Measurements from ENCODE around the gene CGB7. TPM values are rescaled to one million over a fixed set of nuclear protein-coding genes. Genes with fewer than 3 reads are reported as not detected.

CGB7 gene
- total and polyA plus RNA-seq, 2 experiments from 2014 or later, result 0.54 to 2.2 TPM

DNA sequence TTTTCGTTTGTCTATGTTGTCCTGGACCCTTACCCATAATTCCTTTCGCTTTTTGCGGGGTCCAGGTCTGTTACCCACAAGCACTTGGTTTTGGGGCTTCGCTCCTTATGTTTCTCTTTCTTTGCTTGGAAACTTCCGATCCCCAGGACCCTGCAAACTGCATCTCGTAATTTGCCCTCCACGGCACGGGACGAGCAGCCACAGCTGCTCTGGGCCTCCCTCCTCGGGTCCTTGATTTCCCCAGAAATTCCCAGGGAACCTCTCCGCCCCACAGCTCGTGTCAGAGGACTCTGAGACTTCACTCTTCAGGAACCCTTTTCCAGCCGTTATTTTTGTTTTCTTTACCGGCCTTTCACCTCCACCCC lies 28.3 kb upstream of the CGB7 start:
- peak overlapping the region; percentile 57 for H2AFZ ChIP-seq
- WGBS, 2 experiments (ENCODE audit: low coverage in 1 of 2, low lambda C conversion rate in 2 of 2, missing lambda C conversion rate in 2 of 2), result 1 to 2% methylated on average over 14 of the region's 14 CpGs
- H3K4me2 ChIP-seq (ENCODE audit: unreplicated experiment), result peak overlapping the region; percentile 80
- H3K4me1 ChIP-seq (ENCODE audit: insufficient read depth), result peaks cover 13% of the 10 kb centered on the region
- no peaks in the 10 kb centered on the region for H3K27me3 ChIP-seq (replicated peaks; ENCODE audit: insufficient read depth)
- no peaks in the 10 kb centered on the region for H3F3A ChIP-seq (ENCODE audit: insufficient read depth)
- H3K79me2 ChIP-seq (ENCODE audit: insufficient read depth), result peaks cover 56% of the 10 kb centered on the region
- TF ChIP-seq EZH2phosphoT487 (IDR thresholded peaks at IDR 0.05; ENCODE audit: insufficient read depth, low read depth) (no peak), EZH2 (IDR thresholded peaks at IDR 0.05; ENCODE audit: insufficient read depth, poor library complexity, severe bottlenecking) (no peak)
- in situ Hi-C loops (cut with MboI), result no loop called here
- peak; percentile 36 for DNase-seq
- peaks cover 13% of the 10 kb centered on the region for H3K36me3 ChIP-seq (ENCODE audit: low read depth)
- peak overlapping the region; percentile 73 for H3K27ac ChIP-seq
- H4K20me1 ChIP-seq (ENCODE audit: insufficient read depth), result peaks cover 20% of the 10 kb centered on the region
- H3K9me2 ChIP-seq (ENCODE audit: insufficient read depth), result no peaks in the 10 kb centered on the region
- peak overlapping the region; percentile 90 for H3K4me3 ChIP-seq
- H3K9me3 ChIP-seq (ENCODE audit: low read depth), result no peaks in the 10 kb centered on the region
- peak overlapping the region; percentile 89 for H3K9ac ChIP-seq

DNA sequence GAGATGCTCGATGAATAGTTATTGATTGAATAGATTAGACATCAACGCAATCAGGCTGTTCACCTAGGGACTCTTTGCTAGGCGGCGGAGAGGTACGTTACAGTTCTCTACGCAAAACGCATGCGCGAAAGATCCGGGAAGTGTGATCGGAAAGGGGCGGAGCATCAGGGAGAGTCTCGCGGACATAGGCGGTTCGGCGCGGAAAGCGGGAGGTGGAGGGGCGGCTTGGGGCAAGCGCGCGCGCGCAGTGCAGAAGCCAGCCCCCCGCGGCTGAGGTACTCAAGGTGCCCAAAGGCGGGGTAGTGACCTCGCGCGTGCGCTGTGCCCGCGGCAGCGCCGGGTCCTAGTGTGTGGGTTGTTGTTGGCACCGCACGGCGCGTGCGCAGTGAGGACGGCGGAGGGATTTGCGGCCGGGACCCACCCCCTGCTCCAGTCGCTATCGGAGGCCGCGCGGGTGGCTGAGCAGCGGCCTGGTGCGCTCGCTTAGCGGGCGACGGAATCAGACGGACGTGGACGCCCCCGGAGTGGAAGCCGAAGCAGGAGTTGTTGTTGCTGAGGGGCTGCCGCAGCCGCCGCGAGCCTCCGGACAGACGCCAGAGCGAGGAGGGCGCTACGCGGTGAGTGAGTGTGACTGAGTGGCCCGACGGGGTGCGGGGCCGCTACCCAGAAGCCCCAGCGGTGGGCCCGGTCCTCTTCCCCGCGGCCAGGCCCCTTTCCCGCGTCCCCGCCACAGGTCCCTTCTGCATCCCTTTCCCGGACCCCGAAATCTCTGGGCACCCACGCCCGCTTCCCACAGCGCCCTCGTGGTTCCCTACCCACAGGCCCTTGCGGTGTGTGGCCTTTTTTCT lies 27.7 kb upstream of the CGB7 start, which contains the start of gene SNRNP70:
TSS of gene SNRNP70 (plus strand) at position 432 of the 848 bp plus-strand sequence. CDS start 964 bp downstream, outside the sequence.
- peak within 1 kb of the TSS; percentile 89 for H3K9ac ChIP-seq
- peak within 1 kb of the TSS; percentile 92 for H2AFZ ChIP-seq
- 2 to 3% methylated on average over 57 to 74 of the region's 89 CpGs for WGBS, 2 experiments (ENCODE audit: low coverage in 1 of 2, low lambda C conversion rate in 2 of 2, missing lambda C conversion rate in 2 of 2)
- H3K79me2 ChIP-seq (ENCODE audit: insufficient read depth), result peaks cover 50% of the 10 kb centered on the region
- peak within 1 kb of the TSS; percentile 80 for H3K4me2 ChIP-seq (ENCODE audit: unreplicated experiment)
- H3K9me2 ChIP-seq (ENCODE audit: insufficient read depth), result no peaks in the 10 kb centered on the region
- peaks cover 13% of the 10 kb centered on the region for H3K4me1 ChIP-seq (ENCODE audit: insufficient read depth)
- H3K27me3 ChIP-seq (replicated peaks; ENCODE audit: insufficient read depth), result no peaks in the 10 kb centered on the region
- peaks cover 16% of the 10 kb centered on the region for H4K20me1 ChIP-seq (ENCODE audit: insufficient read depth)
- in situ Hi-C loops (cut with MboI), result no loop called here
- peaks cover 7% of the 10 kb centered on the region; the same call in 1 of the 2 replicates for H3K36me3 ChIP-seq (ENCODE audit: low read depth)
- peak within 1 kb of the TSS; percentile 73 for H3K27ac ChIP-seq
- H3F3A ChIP-seq (ENCODE audit: insufficient read depth), result no peaks in the 10 kb centered on the region
- H3K4me3 ChIP-seq, result peak within 1 kb of the TSS; percentile 90
- no peaks in the 10 kb centered on the region for H3K9me3 ChIP-seq (ENCODE audit: low read depth)
- peak; percentile 100 for DNase-seq
- TF ChIP-seq EZH2phosphoT487 (IDR thresholded peaks at IDR 0.05; ENCODE audit: insufficient read depth, low read depth) (no peak), EZH2 (IDR thresholded peaks at IDR 0.05; ENCODE audit: insufficient read depth, poor library complexity, severe bottlenecking) (no peak)

DNA sequence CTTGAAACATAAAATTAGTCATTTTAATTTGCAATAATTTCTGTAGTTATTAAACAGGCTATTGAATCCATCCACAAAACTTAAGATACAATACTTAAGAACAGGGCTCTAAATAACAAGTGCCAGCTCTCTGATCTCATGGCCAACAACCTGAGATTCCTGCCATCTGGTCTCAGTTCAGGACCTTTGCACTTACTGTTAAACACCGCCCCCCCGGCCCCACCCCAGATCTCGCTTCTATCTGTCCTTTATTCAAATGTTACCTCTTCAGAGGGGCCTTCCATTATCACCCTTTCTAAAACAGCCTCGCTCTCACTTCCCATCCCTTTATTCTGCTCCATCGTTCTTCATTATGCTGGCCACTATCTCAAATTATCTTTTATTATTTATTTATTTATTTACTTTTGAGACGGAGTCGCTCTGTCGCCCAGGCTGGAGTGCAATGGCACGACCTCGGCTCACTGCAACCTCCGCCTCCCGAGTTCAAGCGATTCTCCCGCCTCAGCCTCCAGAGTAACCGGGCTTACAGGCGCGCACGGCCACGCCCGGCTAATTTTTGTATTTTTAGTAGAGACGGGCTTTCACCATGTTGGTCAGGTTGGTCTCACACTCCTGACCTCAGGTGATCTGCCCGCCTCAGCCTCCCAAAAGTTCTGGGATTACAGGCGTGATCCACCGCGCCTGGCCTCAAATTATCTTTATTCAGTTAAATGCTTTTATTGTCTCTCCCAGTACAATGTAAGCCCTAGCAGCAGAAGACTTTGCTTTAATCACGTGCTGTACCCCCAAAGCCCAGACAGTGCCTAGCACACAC lies 26.9 kb upstream of the CGB7 start:
- Histone ChIP-seq H3K27ac (peak overlapping the region; percentile 73), H3F3A (ENCODE audit: insufficient read depth) (no peaks in the 10 kb centered on the region), H3K79me2 (ENCODE audit: insufficient read depth) (peaks cover 41% of the 10 kb centered on the region), H2AFZ (peak overlapping the region; percentile 92), H3K9me3 (ENCODE audit: low read depth) (no peaks in the 10 kb centered on the region), H3K36me3 (ENCODE audit: low read depth) (0 out of 2 replicates have a peak, but pooled peaks cover 6% of the 10 kb centered on the region), H3K9me2 (ENCODE audit: insufficient read depth) (no peaks in the 10 kb centered on the region), H3K9ac (peak overlapping the region; percentile 89), H3K4me1 (ENCODE audit: insufficient read depth) (peaks cover 13% of the 10 kb centered on the region), H3K4me3 (peak overlapping the region; percentile 90), H3K4me2 (ENCODE audit: unreplicated experiment) (peak overlapping the region; percentile 71), H4K20me1 (ENCODE audit: insufficient read depth) (peaks cover 15% of the 10 kb centered on the region), H3K27me3 (replicated peaks; ENCODE audit: insufficient read depth) (no peaks in the 10 kb centered on the region)
- WGBS, 2 experiments (ENCODE audit: low coverage in 1 of 2, low lambda C conversion rate in 2 of 2, missing lambda C conversion rate in 2 of 2), result 62 to 63% methylated on average over 26 of the region's 26 CpGs
- no peak for TF ChIP-seq EZH2phosphoT487 (IDR thresholded peaks at IDR 0.05; ENCODE audit: insufficient read depth, low read depth)
- no peak for TF ChIP-seq EZH2 (IDR thresholded peaks at IDR 0.05; ENCODE audit: insufficient read depth, poor library complexity, severe bottlenecking)
- no peak for DNase-seq
- in situ Hi-C loops (cut with MboI), result no loop called here

DNA sequence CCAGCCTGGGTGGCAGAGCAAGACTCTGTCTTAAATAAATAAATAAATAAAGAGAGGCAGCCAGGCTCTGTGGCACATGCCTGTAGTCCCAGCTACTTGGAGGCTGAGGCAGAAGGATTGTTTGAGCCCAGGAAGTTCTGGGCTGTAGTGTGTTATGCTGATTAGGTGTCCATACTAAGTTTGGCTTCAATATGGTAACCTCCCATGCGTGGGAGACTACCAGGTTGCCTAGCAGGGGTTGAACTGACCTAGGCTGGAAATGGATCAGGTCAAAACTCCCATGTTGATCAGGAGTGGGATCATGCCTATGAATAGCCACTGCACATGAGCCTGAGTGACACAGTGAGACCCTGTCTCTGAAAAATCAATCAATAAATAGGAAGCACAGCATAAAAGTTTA lies 23.7 kb upstream of the CGB7 start:
- in situ Hi-C loops (cut with MboI), result no loop called here
- H2AFZ ChIP-seq, result no peak overlapping the region

More for the DNA sequence above, 23.7 kb upstream of the CGB7 start:
- no peak for DNase-seq
- Histone ChIP-seq H3K36me3 (ENCODE audit: low read depth) (no peaks in the 10 kb centered on the region), H3K9ac (no peak overlapping the region), H3K9me2 (ENCODE audit: insufficient read depth) (no peaks in the 10 kb centered on the region), H3K9me3 (ENCODE audit: low read depth) (no peaks in the 10 kb centered on the region), H3F3A (ENCODE audit: insufficient read depth) (no peaks in the 10 kb centered on the region), H3K4me3 (no peak overlapping the region), H4K20me1 (ENCODE audit: insufficient read depth) (peaks cover under 1% of the 10 kb centered on the region; the same call in 1 of the 2 replicates), H3K4me2 (ENCODE audit: unreplicated experiment) (no peak overlapping the region), H3K79me2 (ENCODE audit: insufficient read depth) (peaks cover 10% of the 10 kb centered on the region), H3K27ac (no peak overlapping the region), H3K4me1 (ENCODE audit: insufficient read depth) (no peaks in the 10 kb centered on the region; the same call in 1 of the 2 replicates), H3K27me3 (replicated peaks; ENCODE audit: insufficient read depth) (no peaks in the 10 kb centered on the region)
- WGBS, 2 experiments (ENCODE audit: low coverage in 1 of 2, low lambda C conversion rate in 2 of 2, missing lambda C conversion rate in 2 of 2), result 35 to 61% methylated on average over 1 of the region's 1 CpG
- no peak for TF ChIP-seq EZH2phosphoT487 (IDR thresholded peaks at IDR 0.05; ENCODE audit: insufficient read depth, low read depth)
- no peak for TF ChIP-seq EZH2 (IDR thresholded peaks at IDR 0.05; ENCODE audit: insufficient read depth, poor library complexity, severe bottlenecking)
